Retinal pigment epithelial cell (primary cell): Measurements from ENCODE around the gene LMF1.

Source experiments
- DNase-seq: peaks from one replicate; pipeline ENCODE4 v3.0.0-alpha.2; 2010; ENCODE audit warnings: low read depth
- H3K4me3 ChIP-seq: 2 replicates; pipeline ENCODE4 v1.5.1; 2011; ENCODE audit warnings: mild to moderate bottlenecking, low read length, control low read depth, moderate library complexity
- CTCF ChIP-seq: conservative IDR thresholded peaks from 2 replicates; pipeline ENCODE4 v1.5.1; 2011; ENCODE audit warnings: low read depth, low read length, control low read depth, inconsistent platforms

The LMF1 gene

GRCh38 chr16:989354-989814 is 18.6 kb upstream of the LMF1 start:
- no peak for DNase-seq
- no peak for TF ChIP-seq CTCF
- H3K4me3 ChIP-seq: no peak overlapping the region

- DNase-seq: no peak
- TF ChIP-seq CTCF: no peak
- H3K4me3 ChIP-seq: no peak overlapping the region
These were observed 17.9 kb upstream of the LMF1 start for GRCh38 chr16:988471-989353.

- no peak overlapping the region for H3K4me3 ChIP-seq
- no peak for TF ChIP-seq CTCF
- DNase-seq: no peak
These were observed 17.1 kb upstream of the LMF1 start for GRCh38 chr16:987906-988305.

GRCh38 chr16:986925-987582 is 16.3 kb upstream of the LMF1 start:
- DNase-seq: no peak
- H3K4me3 ChIP-seq: no peak overlapping the region
- TF ChIP-seq CTCF: no peak

GRCh38 chr16:986411-986810 is 15.6 kb upstream of the LMF1 start:
- DNase-seq: no peak
- no peak overlapping the region for H3K4me3 ChIP-seq
- no peak for TF ChIP-seq CTCF

- H3K4me3 ChIP-seq: no peak overlapping the region
- no peak for TF ChIP-seq CTCF
- DNase-seq: no peak
These were observed 15.0 kb upstream of the LMF1 start for GRCh38 chr16:985646-986400.
